Caco-2 (cell line): ENCODE results near the gene SLC5A8. TPM values are rescaled to one million over a fixed set of nuclear protein-coding genes. Genes with fewer than 3 reads are reported as not detected.

Experiments
- Bru-seq: library from RNA; stranded (reverse); fragments of 400-500 nt; gene quantifications from one replicate; lab custom pipeline; 2021; lab: Mats Ljungman, UMichigan
- BruChase-seq, 2 experiments: library from RNA; stranded (reverse); fragments of 400-500 nt; gene quantifications; one replicate each; lab custom pipeline; 2021; lab: Mats Ljungman, UMichigan
- BruUV-seq: library from RNA; stranded (reverse); fragments of 400-500 nt; replicated peaks from 2 replicates; lab custom pipeline; 2021; lab: Mats Ljungman, UMichigan
- CTCF ChIA-PET: fragments of 300-600 bp; sonication (Branson Sonifier 250); formaldehyde crosslinking; loops from one replicate; lab custom pipeline; 2022; ENCODE audit warnings: antibody characterized with exemption; lab: Charles Lee
- POLR2A ChIA-PET: fragments of 300-600 bp; sonication (Branson Sonifier 250); formaldehyde crosslinking; loops from one replicate; lab custom pipeline; 2022; ENCODE audit warnings: antibody characterized with exemption; lab: Charles Lee
- DNase-seq, 2 experiments: peaks; one replicate each; pipeline versions ENCODE4 v3.0.0 to v3.0.0-alpha.2; 2020 to 2022
- H3K27me3 ChIP-seq: replicated peaks from 2 replicates; pipeline ENCODE4 v1.6.0; 2011; ENCODE audit warnings: low read length; ENCODE audit not compliant: control insufficient read depth, insufficient read depth
- H3K36me3 ChIP-seq: 2 replicates; pipeline ENCODE4 v1.5.1; 2011; ENCODE audit warnings: low read length; ENCODE audit not compliant: control insufficient read depth, insufficient read depth
- H3K4me1 ChIP-seq: fragments of 250-450 bp; sonication (Bioruptor Pico); 2 replicates; pipeline ENCODE4 v1.5.1; 2020; ENCODE audit warnings: mild to moderate bottlenecking
- H3K4me3 ChIP-seq: 2 replicates; pipeline ENCODE4 v1.5.1; 2011; ENCODE audit warnings: low read depth, mild to moderate bottlenecking, control low read depth, low read length
- H3K9me3 ChIP-seq: fragments of 250-450 bp; sonication (Bioruptor Pico); 2 replicates; pipeline ENCODE4 v1.5.1; 2020; ENCODE audit warnings: mild to moderate bottlenecking, moderate library complexity
- H3K27ac Mint-ChIP-seq: one replicate; pipeline ENCODE4 v1.8.0; 2022; ENCODE audit warnings: mixed read lengths; ENCODE audit not compliant: unreplicated experiment
- H3K27me3 Mint-ChIP-seq: one replicate; pipeline ENCODE4 v1.8.0; 2022; ENCODE audit warnings: mixed read lengths; ENCODE audit not compliant: insufficient read depth, unreplicated experiment
- H3K36me3 Mint-ChIP-seq: one replicate; pipeline ENCODE4 v1.8.0; 2022; ENCODE audit warnings: mild to moderate bottlenecking, mixed read lengths; ENCODE audit not compliant: insufficient read depth, unreplicated experiment
- H3K4me1 Mint-ChIP-seq: one replicate; pipeline ENCODE4 v1.8.0; 2022; ENCODE audit warnings: low read depth, mixed read lengths; ENCODE audit not compliant: unreplicated experiment
- H3K4me3 Mint-ChIP-seq: one replicate; pipeline ENCODE4 v1.8.0; 2022; ENCODE audit warnings: mild to moderate bottlenecking, moderate library complexity, mixed read lengths; ENCODE audit not compliant: unreplicated experiment
- H3K9me3 Mint-ChIP-seq: one replicate; pipeline ENCODE4 v1.8.0; 2022; ENCODE audit warnings: mixed read lengths; ENCODE audit not compliant: unreplicated experiment
- intact Hi-C: fragments of 100-400 bp; cut with micrococcal nuclease; formaldehyde crosslinking; loops from one replicate; pipeline ENCODE4 v1.10.0; 2022; ENCODE audit not compliant: unreplicated experiment
- long read RNA-seq: library from polyadenylated mRNA; stranded (forward); transcript quantifications from one replicate; pipeline ENCODE4 v2.0.0, GENCODE V29; 2022
- total RNA-seq: library from RNA; stranded (reverse); gene quantifications from 2 replicates; pipeline ENCODE4 v1.2.3, GENCODE V29; 2022
- TF ChIP-seq, protein P1 (sequence below), 2 experiments: fragments of 200-600 bp in 1 of 2; IDR thresholded peaks; 1 replicate in 1 of 2; 2 replicates in 1 of 2; pipeline versions ENCODE4 v1.5.1 to v1.8.0; 2011 to 2022; ENCODE audit warnings: antibody characterized with exemption in 1 of 2, control low read depth in 1 of 2, inconsistent platforms in 1 of 2, low read depth in 1 of 2, low read length in 1 of 2, mild to moderate bottlenecking in 1 of 2, moderate library complexity in 1 of 2; ENCODE audit not compliant: insufficient read depth in 1 of 2, severe bottlenecking in 1 of 2, unreplicated experiment in 1 of 2

SLC5A8 gene, protein sequence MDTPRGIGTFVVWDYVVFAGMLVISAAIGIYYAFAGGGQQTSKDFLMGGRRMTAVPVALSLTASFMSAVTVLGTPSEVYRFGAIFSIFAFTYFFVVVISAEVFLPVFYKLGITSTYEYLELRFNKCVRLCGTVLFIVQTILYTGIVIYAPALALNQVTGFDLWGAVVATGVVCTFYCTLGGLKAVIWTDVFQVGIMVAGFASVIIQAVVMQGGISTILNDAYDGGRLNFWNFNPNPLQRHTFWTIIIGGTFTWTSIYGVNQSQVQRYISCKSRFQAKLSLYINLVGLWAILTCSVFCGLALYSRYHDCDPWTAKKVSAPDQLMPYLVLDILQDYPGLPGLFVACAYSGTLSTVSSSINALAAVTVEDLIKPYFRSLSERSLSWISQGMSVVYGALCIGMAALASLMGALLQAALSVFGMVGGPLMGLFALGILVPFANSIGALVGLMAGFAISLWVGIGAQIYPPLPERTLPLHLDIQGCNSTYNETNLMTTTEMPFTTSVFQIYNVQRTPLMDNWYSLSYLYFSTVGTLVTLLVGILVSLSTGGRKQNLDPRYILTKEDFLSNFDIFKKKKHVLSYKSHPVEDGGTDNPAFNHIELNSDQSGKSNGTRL
- total RNA-seq (not detected in 2 replicates), Bru-seq, nascent RNA (not detected), BruChase-seq, experiment 1, labeled RNA remaining after a 2-hour chase (not detected), BruChase-seq, experiment 2, labeled RNA remaining after a 6-hour chase (not detected)
- long read RNA-seq = 0 reads

DNA sequence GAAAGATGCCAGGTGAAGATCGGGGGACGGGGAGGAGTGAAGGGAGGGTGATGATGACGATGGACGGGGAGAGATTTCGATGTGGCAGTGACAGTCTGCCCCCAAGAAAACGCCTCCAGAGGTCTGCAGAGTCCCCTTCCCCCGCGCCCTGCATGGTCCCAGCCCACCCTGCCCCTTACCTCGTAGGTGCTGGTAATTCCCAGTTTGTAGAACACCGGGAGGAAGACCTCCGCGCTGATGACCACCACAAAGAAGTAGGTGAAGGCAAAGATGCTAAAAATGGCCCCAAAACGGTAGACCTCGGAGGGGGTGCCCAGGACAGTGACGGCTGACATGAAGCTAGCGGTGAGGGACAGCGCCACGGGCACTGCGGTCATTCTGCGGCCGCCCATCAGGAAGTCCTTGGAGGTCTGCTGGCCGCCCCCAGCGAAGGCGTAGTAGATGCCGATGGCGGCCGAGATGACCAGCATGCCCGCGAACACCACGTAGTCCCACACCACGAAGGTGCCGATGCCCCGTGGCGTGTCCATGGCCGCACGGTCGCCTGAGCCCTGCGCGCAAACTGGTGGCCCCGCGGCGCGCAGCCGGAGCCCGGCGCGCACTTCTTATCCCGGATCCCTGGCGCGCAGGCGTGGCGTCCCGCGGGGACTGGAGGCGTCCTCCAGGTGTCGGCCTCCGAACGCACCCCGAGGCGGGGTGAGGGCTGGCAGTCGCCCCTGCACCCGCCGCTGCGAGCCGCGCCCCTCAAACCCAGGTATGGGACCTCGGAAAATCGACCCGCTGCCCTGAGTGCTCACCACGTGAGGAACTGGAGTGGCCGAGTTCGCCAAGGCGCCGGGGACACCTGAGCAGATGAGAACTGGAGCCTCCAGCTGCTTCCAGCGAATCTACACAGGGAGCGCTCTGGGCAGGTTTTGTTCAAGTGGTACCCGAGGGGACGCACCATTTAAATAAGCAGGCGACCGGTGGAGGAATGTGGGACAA is at the start of gene SLC5A8:
TSS of gene SLC5A8 (minus strand) at position 920 of the 984 bp plus-strand sequence. CDS start at position 530, 390 bp downstream.
- Histone ChIP-seq H3K36me3 (no peaks in the 10 kb centered on the region), H3K27me3 (no peaks in the 10 kb centered on the region), H3K4me1 (no peaks in the 10 kb centered on the region), H3K4me3 (no peak within 1 kb of the TSS), H3K9me3 (no peaks in the 10 kb centered on the region)
- TF ChIP-seq, protein P1, sequence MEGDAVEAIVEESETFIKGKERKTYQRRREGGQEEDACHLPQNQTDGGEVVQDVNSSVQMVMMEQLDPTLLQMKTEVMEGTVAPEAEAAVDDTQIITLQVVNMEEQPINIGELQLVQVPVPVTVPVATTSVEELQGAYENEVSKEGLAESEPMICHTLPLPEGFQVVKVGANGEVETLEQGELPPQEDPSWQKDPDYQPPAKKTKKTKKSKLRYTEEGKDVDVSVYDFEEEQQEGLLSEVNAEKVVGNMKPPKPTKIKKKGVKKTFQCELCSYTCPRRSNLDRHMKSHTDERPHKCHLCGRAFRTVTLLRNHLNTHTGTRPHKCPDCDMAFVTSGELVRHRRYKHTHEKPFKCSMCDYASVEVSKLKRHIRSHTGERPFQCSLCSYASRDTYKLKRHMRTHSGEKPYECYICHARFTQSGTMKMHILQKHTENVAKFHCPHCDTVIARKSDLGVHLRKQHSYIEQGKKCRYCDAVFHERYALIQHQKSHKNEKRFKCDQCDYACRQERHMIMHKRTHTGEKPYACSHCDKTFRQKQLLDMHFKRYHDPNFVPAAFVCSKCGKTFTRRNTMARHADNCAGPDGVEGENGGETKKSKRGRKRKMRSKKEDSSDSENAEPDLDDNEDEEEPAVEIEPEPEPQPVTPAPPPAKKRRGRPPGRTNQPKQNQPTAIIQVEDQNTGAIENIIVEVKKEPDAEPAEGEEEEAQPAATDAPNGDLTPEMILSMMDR (IDR thresholded peaks at IDR 0.05; ENCODE audit: insufficient read depth in 1 of 2, low read depth in 1 of 2, low read length in 1 of 2, severe bottlenecking in 1 of 2, unreplicated experiment in 1 of 2) = no peak
- POLR2A ChIA-PET = no interaction called here
- Mint-ChIP-seq H3K4me3 (no peak within 1 kb of the TSS), H3K36me3 (no peaks in the 10 kb centered on the region), H3K27me3 (peaks cover 10% of the 10 kb centered on the region), H3K27ac (no peak within 1 kb of the TSS), H3K9me3 (peaks cover 10% of the 10 kb centered on the region), H3K4me1 (no peaks in the 10 kb centered on the region)
- no TSS peak for BruUV-seq
- no peak for DNase-seq
- CTCF ChIA-PET = no interaction called here
- intact Hi-C loops = no loop called here

DNA sequence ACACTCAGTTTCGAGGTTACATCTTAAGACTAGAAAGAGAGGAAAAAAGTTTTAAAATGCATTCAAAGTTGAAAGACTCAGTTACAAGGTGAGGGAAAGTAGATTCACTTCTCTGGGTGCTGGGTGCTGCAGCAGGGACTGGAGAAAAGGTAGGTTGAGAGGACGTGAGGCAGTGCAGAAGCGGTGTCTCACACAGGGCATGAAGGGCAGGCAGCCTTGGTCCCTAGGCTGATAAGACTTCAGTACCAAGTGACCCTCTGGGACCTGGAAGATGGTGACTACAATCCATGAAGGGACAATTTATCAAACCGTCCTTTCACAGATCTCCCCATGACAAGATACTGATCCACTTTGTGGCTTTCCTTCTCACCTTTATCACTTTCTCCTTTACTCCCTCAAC is 47.3 kb upstream of the SLC5A8 start:
- Histone ChIP-seq H3K4me3 (no peak overlapping the region), H3K9me3 (no peaks in the 10 kb centered on the region), H3K4me1 (no peaks in the 10 kb centered on the region), H3K36me3 (no peaks in the 10 kb centered on the region), H3K27me3 (no peaks in the 10 kb centered on the region)
- Mint-ChIP-seq H3K9me3 (peaks cover 13% of the 10 kb centered on the region), H3K27ac (no peak overlapping the region), H3K27me3 (peaks cover 7% of the 10 kb centered on the region), H3K4me3 (no peak overlapping the region), H3K4me1 (no peaks in the 10 kb centered on the region), H3K36me3 (no peaks in the 10 kb centered on the region)
- ChIA-PET POLR2A (no interaction called here), CTCF (no interaction called here)
- TF ChIP-seq, protein P1 (IDR thresholded peaks at IDR 0.05; ENCODE audit: insufficient read depth in 1 of 2, low read depth in 1 of 2, low read length in 1 of 2, severe bottlenecking in 1 of 2, unreplicated experiment in 1 of 2) = no peak
- DNase-seq = no peak
- intact Hi-C loops = no loop called here
- no TSS peak for BruUV-seq
